A549 (cell line): ENCODE data around the gene ESRP2.

Source experiments
- FOSL2 ChIP-seq, 2 experiments: fragments of 450-650 bp in 1 of 2; fragments of >200 bp in 1 of 2; sonication (Bioruptor Twin) in 1 of 2; formaldehyde crosslinking; IDR thresholded peaks; 2 replicates each; pipeline versions ENCODE4 v1.5.0 to v1.6.1; 2016 to 2020; ENCODE audit warnings: mild to moderate bottlenecking in 1 of 2, moderate library complexity in 1 of 2
- JUN ChIP-seq, 2 experiments: fragments of >200 bp; sonication (Bioruptor Twin); formaldehyde crosslinking; IDR thresholded peaks; 2 replicates in 1 of 2; 3 replicates in 1 of 2; pipeline ENCODE4 v1.6.1; 2016 to 2017
- POLR2A ChIP-seq: IDR thresholded peaks from 2 replicates; pipeline ENCODE4 v1.6.1; 2012; ENCODE audit warnings: mild to moderate bottlenecking, low read length
- RAD21 ChIP-seq, 2 experiments: fragments of >200 bp in 1 of 2; sonication (Bioruptor Twin) in 1 of 2; formaldehyde crosslinking in 1 of 2; IDR thresholded peaks in 1 of 2; conservative IDR thresholded peaks in 1 of 2; 2 replicates in 1 of 2; 3 replicates in 1 of 2; pipeline ENCODE4 v1.6.1; 2012 to 2018; ENCODE audit warnings: inconsistent platforms in 1 of 2
- ZFP36 ChIP-seq: fragments of 450-650 bp; IDR thresholded peaks from 2 replicates; pipeline ENCODE4 v1.6.1; 2014; ENCODE audit warnings: borderline replicate concordance; ENCODE audit not compliant: partially characterized antibody
- TF ChIP-seq, protein P1 (sequence below): fragments of >200 bp; sonication (Bioruptor Twin); formaldehyde crosslinking; IDR thresholded peaks from 3 replicates; pipeline ENCODE4 v1.5.1; 2016

DNA sequence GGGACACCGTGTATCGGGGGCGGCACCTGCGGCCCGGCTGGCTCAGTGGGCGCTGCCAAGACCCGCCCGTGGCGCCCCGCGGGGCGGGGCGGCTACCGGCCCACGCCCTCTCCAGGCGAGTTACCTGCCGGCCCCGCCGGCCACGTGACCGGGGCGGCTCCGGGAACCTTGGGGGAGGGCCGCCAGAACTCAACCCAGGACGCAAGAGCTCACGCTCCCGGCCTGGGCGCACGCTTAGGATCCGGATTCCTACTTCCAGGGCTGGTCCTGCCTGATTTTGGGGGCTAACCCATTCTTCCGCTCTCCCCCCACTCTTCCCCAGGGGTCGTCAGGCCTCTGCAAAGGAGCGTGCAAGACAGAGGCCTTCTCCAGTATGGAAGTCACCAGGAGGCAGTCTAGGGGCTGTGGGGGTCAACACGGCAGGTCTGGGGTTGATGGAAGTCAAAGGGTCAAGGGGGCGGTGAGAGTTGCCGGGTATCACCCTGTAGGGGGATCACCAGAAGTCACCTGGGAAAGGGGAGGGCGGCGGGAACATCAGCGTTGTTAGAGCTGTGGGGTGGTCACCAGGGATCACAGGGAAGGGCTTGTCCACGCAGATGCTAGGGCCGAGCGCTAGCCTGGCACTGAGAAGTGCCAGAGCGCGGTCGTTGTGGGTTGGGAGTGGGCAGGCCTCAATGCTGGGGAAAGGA is 354 bp upstream of the ESRP2 start:
- TF ChIP-seq, protein P1, sequence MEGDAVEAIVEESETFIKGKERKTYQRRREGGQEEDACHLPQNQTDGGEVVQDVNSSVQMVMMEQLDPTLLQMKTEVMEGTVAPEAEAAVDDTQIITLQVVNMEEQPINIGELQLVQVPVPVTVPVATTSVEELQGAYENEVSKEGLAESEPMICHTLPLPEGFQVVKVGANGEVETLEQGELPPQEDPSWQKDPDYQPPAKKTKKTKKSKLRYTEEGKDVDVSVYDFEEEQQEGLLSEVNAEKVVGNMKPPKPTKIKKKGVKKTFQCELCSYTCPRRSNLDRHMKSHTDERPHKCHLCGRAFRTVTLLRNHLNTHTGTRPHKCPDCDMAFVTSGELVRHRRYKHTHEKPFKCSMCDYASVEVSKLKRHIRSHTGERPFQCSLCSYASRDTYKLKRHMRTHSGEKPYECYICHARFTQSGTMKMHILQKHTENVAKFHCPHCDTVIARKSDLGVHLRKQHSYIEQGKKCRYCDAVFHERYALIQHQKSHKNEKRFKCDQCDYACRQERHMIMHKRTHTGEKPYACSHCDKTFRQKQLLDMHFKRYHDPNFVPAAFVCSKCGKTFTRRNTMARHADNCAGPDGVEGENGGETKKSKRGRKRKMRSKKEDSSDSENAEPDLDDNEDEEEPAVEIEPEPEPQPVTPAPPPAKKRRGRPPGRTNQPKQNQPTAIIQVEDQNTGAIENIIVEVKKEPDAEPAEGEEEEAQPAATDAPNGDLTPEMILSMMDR: no peak
- no peak for TF ChIP-seq FOSL2 (IDR thresholded peaks at IDR 0.05)
- no peak for TF ChIP-seq FOSL2 (CRISPR knock-in tag; IDR thresholded peaks at IDR 0.05)
- TF ChIP-seq POLR2A: no peak
- TF ChIP-seq ZFP36: no peak
- TF ChIP-seq RAD21 (conservative IDR thresholded peaks at IDR 0.05 in 1 of 2, IDR thresholded peaks at IDR 0.05 in 1 of 2): no peak
- TF ChIP-seq JUN (IDR thresholded peaks at IDR 0.05): no peak
